ENCODE results near the gene PADI4.
"Not testable (repeated sequence)": the region's sequence is repeated elsewhere in the genome, so short reads cannot be mapped to it uniquely, and the experiment has no call there.

Gene PADI4

DNA sequence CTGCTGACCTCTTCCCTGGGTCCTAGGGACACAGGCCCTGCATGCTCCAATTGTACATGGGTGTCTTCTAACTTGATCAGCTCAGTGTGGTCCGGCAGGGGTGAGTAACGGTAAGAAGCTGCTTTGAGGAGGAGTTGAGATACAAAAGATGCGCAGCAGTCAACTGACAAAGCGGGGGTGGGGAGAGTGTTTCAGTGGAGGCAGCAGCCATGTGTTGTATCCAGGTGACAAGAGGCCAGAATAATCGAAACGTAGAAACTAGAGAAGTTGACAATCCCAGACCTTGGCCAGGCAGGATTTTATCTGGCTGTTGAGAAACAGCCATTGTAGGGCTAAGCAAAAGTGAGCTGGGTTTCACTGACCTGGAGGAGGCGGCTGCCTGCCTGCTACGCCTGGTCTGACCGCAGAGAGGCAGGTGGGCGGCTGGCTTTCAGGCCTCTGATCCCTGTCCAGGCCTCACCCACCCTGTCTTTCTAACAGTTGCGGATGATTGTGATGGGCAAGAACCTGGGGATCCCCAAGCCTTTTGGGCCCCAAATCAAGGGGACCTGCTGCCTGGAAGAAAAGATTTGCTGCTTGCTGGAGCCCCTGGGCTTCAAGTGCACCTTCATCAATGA lies 92.8 kb downstream of the PADI4 start:
- DNase-seq: no peak
- Mint-ChIP-seq H3K36me3 (ENCODE audit: low read depth) (no peaks in the 10 kb centered on the region), H3K9me3 (no peaks in the 10 kb centered on the region), H3K27ac (peak overlapping the region; percentile 50), H3K4me3 (no peak overlapping the region), H3K27me3 (no peaks in the 10 kb centered on the region), H3K4me1 (no peaks in the 10 kb centered on the region)
- no peak for ATAC-seq

DNA sequence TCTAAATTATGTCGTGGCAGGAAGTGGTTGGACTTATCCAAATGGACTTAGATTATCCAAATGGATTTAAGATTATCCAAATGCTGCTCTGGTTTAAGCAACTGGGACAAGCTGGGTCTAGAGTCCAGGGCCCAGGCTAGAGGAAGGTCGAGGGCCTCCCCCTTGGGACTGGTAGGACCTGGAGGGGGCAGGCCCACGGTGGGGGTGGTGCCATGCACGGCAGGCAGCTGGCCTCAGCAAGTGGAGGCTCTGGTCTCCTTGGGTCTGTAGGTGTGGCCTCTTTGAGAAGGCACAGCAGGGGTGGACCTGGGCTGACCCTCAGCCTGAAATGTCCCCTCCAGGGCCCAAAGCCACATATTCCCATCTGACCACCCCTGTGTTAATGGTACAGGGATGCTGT lies 93.8 kb downstream of the PADI4 start:
- Mint-ChIP-seq H3K36me3 (ENCODE audit: low read depth) (peaks cover 2% of the 10 kb centered on the region), H3K27ac (no peak overlapping the region), H3K4me3 (no peak overlapping the region), H3K4me1 (no peaks in the 10 kb centered on the region), H3K27me3 (no peaks in the 10 kb centered on the region), H3K9me3 (no peaks in the 10 kb centered on the region)
- ATAC-seq: no peak
- DNase-seq: no peak

GRCh38 chr1:17403081-17403480 lies 95.1 kb downstream of the PADI4 start:
- no peak overlapping the region for H3K4me3 Mint-ChIP-seq
- DNase-seq: no peak
- H3K4me1 Mint-ChIP-seq: no peaks in the 10 kb centered on the region
- H3K27ac Mint-ChIP-seq: no peak overlapping the region
- H3K27me3 Mint-ChIP-seq: no peaks in the 10 kb centered on the region
- H3K36me3 Mint-ChIP-seq (ENCODE audit: low read depth): peaks cover 8% of the 10 kb centered on the region
- H3K9me3 Mint-ChIP-seq: no peaks in the 10 kb centered on the region
- no peak for ATAC-seq

- H3K27ac Mint-ChIP-seq: no peak overlapping the region
- no peaks in the 10 kb centered on the region for H3K4me1 Mint-ChIP-seq
- no peaks in the 10 kb centered on the region for H3K9me3 Mint-ChIP-seq
- peaks cover 18% of the 10 kb centered on the region for H3K36me3 Mint-ChIP-seq (ENCODE audit: low read depth)
- H3K27me3 Mint-ChIP-seq: no peaks in the 10 kb centered on the region
- DNase-seq: no peak
- ATAC-seq: no peak
- no peak overlapping the region for H3K4me3 Mint-ChIP-seq
Measured at GRCh38 chr1:17404034-17404684, 96.2 kb downstream of the PADI4 start.

DNA sequence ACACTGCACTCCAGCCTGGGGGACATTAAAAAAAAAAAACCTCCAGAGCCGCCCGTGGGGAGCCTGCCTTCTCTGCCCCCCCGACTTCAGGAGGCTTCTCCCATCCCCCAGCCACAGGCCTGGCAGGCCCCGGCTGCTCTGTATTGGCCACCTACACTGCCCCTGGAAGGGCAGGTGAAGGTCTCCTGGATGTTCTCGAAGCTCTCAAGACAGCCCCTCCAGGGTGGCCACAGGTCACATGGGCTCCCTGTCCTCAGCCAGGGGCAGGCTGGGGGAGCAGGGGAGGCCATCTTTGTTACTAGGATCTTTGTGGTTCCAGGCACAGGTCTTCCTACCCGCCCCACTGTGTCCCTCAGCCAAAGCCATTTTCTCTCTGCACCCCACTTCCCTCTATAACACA lies 96.8 kb downstream of the PADI4 start:
- no peak overlapping the region for H3K27ac Mint-ChIP-seq
- H3K4me3 Mint-ChIP-seq: no peak overlapping the region
- DNase-seq (no peak), ATAC-seq (no peak)
- no peaks in the 10 kb centered on the region for H3K27me3 Mint-ChIP-seq
- H3K36me3 Mint-ChIP-seq (ENCODE audit: low read depth): peaks cover 23% of the 10 kb centered on the region
- H3K4me1 Mint-ChIP-seq: no peaks in the 10 kb centered on the region
- H3K9me3 Mint-ChIP-seq: no peaks in the 10 kb centered on the region

DNA sequence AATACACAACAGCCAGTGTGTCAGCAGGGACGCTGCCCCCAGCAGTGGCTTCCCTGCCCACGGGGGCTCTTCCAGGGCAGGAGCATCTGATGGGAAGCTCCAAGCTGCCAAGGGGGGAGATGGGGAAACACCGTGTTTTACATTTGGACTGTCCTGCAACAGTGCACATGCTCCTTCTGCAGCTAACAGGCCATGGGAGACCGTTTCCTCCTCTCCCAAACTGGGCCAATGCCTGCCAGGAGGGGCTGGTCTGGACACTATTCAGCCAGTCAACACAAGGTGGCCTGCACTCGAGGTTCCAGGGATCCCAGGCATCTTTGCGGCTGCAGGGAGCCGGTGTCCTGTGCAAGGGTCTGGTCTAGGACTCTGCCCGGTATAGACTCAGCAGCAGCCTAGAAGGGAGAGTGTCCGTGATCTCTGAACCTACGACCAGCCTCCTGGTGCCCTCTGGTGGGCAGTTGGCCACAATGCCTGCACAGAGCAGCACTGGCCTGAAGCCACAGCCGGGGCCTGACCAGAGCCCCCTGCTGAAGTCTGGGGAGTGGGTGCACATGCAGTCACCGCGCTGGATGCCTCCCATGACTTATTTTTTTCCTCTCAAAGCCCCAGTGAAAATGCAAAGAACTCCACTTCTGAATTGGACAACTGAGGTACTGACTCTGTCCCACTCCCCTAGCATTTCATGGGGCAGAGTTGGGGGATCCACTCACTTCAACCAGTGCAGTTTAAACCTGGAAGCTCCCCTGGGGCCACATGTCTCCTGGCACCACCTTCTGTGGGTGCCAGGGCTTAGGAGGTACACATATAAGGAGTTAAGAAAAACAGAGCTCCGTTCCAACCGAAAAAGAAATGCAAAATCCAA lies 98.1 kb downstream of the PADI4 start:
- Mint-ChIP-seq H3K4me1 (no peaks in the 10 kb centered on the region), H3K36me3 (ENCODE audit: low read depth) (peaks cover 34% of the 10 kb centered on the region), H3K27ac (no peak overlapping the region), H3K27me3 (no peaks in the 10 kb centered on the region), H3K9me3 (no peaks in the 10 kb centered on the region), H3K4me3 (no peak overlapping the region)
- ATAC-seq: peak; percentile 79
- DNase-seq: peak; percentile 50

GRCh38 chr1:17406760-17407475 lies 98.9 kb downstream of the PADI4 start:
- H3K27me3 Mint-ChIP-seq, H3K9me3 Mint-ChIP-seq, H3K4me1 Mint-ChIP-seq, H3K4me3 Mint-ChIP-seq, DNase-seq, ATAC-seq, H3K27ac Mint-ChIP-seq: not testable (repeated sequence)
- peaks cover 41% of the 10 kb centered on the region for H3K36me3 Mint-ChIP-seq (ENCODE audit: low read depth)

GRCh38 chr1:17407786-17408514 lies 100.0 kb downstream of the PADI4 start:
- not testable (repeated sequence) for ATAC-seq, DNase-seq, H3K27me3 Mint-ChIP-seq, H3K9me3 Mint-ChIP-seq, H3K4me1 Mint-ChIP-seq, H3K27ac Mint-ChIP-seq, H3K4me3 Mint-ChIP-seq
- H3K36me3 Mint-ChIP-seq (ENCODE audit: low read depth): peaks cover 51% of the 10 kb centered on the region

DNA sequence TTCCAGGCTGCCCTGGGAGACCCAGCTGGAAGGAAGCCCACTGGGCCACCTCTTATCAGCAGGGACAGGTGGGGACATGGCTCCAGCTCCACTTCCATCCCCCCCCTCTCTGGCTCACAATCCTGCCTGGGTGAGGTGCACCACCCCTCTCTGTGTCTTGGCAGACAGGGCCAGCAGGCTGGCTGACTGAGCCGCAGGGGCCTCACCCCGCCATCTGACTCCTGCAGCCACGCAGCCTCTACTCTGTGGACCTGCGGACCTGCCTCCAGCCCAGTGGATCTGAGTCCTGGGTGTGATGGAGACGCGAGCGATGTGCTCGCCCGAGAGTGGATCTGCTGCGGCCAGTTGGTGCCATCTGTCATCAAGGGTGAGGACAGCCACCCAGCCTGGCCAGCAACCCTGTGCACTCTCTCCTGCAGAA lies 101.4 kb downstream of the PADI4 start:
- Mint-ChIP-seq H3K4me1 (no peaks in the 10 kb centered on the region), H3K9me3 (no peaks in the 10 kb centered on the region), H3K4me3 (no peak overlapping the region), H3K36me3 (ENCODE audit: low read depth) (peaks cover 58% of the 10 kb centered on the region), H3K27me3 (no peaks in the 10 kb centered on the region), H3K27ac (no peak overlapping the region)
- DNase-seq: no peak
- no peak for ATAC-seq

GRCh38 chr1:17412093-17412870 lies 104.3 kb downstream of the PADI4 start:
- Mint-ChIP-seq H3K36me3 (ENCODE audit: low read depth) (peaks cover 75% of the 10 kb centered on the region), H3K9me3 (no peaks in the 10 kb centered on the region), H3K27me3 (no peaks in the 10 kb centered on the region), H3K4me1 (no peaks in the 10 kb centered on the region), H3K27ac (no peak overlapping the region), H3K4me3 (no peak overlapping the region)
- DNase-seq (no peak), ATAC-seq (no peak)

Data from activated naive CD8-positive, alpha-beta T cell treated with anti-CD3 and anti-CD28 coated beads, Interleukin-2, amount 50 U/mL, for 24 hours (primary cell).